Measurements from ENCODE around the gene LRBA. TPM values are rescaled to one million over a fixed set of nuclear protein-coding genes. Genes with fewer than 3 reads are reported as not detected.

LRBA gene
- total and polyA plus RNA-seq, 2 donors (not counting 3 experiments of a cell fraction or from before 2014, with no cell fraction given), result 18.0 to 35.1 TPM

- no peaks in the 10 kb centered on the region for H3K36me3 ChIP-seq (ENCODE audit: control insufficient read depth in 2 of 2, extremely low read depth in 1 of 2, insufficient read depth in 2 of 2, low read length in 2 of 2)
- intact Hi-C loops (cut with micrococcal nuclease), result no loop called here
- H3K4me1 ChIP-seq (ENCODE audit: control insufficient read depth, extremely low read depth, insufficient read depth, low read length), result no peaks in the 10 kb centered on the region
- no peaks in the 10 kb centered on the region for H3K9me3 ChIP-seq (replicated peaks; ENCODE audit: control insufficient read depth, insufficient read depth, low read length)
- H3K9ac ChIP-seq (replicated peaks; ENCODE audit: extremely low read depth, insufficient read depth, low read length), result no peak overlapping the region
- no peak overlapping the region for H3K4me3 ChIP-seq (replicated peaks in 1 of 3; ENCODE audit: insufficient read depth in 1 of 3, low read depth in 1 of 3, low read length in 3 of 3)
- no peaks in the 10 kb centered on the region for H3K79me2 ChIP-seq (ENCODE audit: control insufficient read depth, insufficient read depth, low read length)
- DNase-seq (ENCODE audit: low read depth, low spot score) (peak; percentile 34), FAIRE-seq (no peak)
- BruUV-seq (replicated peaks), result no TSS peak
- no peaks in the 10 kb centered on the region for H3K27me3 ChIP-seq (ENCODE audit: control insufficient read depth in 2 of 2, insufficient read depth in 2 of 2, low read length in 2 of 2)
- no peaks in the 10 kb centered on the region for H4K20me1 ChIP-seq (replicated peaks; ENCODE audit: control insufficient read depth, extremely low read depth, insufficient read depth, low read length)
- no peaks in the 10 kb centered on the region for H3K9me1 ChIP-seq (replicated peaks; ENCODE audit: control insufficient read depth, extremely low read depth, insufficient read depth, low read length)
- CTCF ChIA-PET, result interaction anchor here (1.1 to 1.5 kb wide), 3 partner anchors 29 to 481 kb away, joined by 3 to 9 read pairs (median 4); no protein-coding TSS in a partner anchor
- no peak overlapping the region for H2AFZ ChIP-seq (ENCODE audit: low read depth, low read length)
- H3K4me2 ChIP-seq (ENCODE audit: insufficient read depth, low read length), result no peak overlapping the region
- H3K27ac ChIP-seq (ENCODE audit: insufficient read depth, low read depth, low read length), result no peak overlapping the region
- dilution Hi-C loops (cut with MboI; ENCODE audit: extremely low pct_ligation_motif_present, low sequenced_read_pairs), result no loop called here
- POLR2A ChIA-PET, result no interaction called here
- TF ChIP-seq MAX (IDR thresholded peaks at IDR 0.05; ENCODE audit: insufficient read depth, insufficient read length) (no peak), POLR2A (IDR thresholded peaks at IDR 0.05; ENCODE audit: low read depth, low read length) (no peak), EZH2 (IDR thresholded peaks at IDR 0.05; ENCODE audit: borderline replicate concordance, low read depth, low read length, severe bottlenecking) (no peak), JUN (IDR thresholded peaks at IDR 0.05; ENCODE audit: borderline replicate concordance, insufficient read depth, insufficient read length, low read depth) (no peak), FOS (IDR thresholded peaks at IDR 0.05; ENCODE audit: borderline replicate concordance, insufficient read depth, low read length) (no peak), GATA2 (IDR thresholded peaks at IDR 0.05; ENCODE audit: insufficient read depth, insufficient read length, low read depth, low read length) (no peak), MYC (IDR thresholded peaks at IDR 0.05; ENCODE audit: low read depth, low read length) (no peak), CTCF (IDR thresholded peaks at IDR 0.05; ENCODE audit: extremely low read depth in 1 of 2, insufficient read depth in 1 of 2, low read depth in 1 of 2, low read length in 2 of 2) (no peak), POLR2AphosphoS5 (IDR thresholded peaks at IDR 0.05; ENCODE audit: insufficient read depth, low read depth, low read length) (no peak)
Observed at GRCh38 chr4:150385606-150386005, 629.5 kb downstream of the LRBA start.
